BJ (cell line): Measurements from ENCODE around the gene ADCYAP1R1. TPM values are rescaled to one million over a fixed set of nuclear protein-coding genes. Genes with fewer than 3 reads are reported as not detected.

Experiments used
- CTCF ChIA-PET: fragments of 350-600 bp; formaldehyde crosslinking; extraction: SDS; loops from one replicate; lab custom pipeline; 2021; ENCODE audit warnings: antibody characterized with exemption, inconsistent platforms; lab: Yijun Ruan, JAX
- POLR2A ChIA-PET: fragments of 300-600 bp; sonication (Branson Sonifier 250); formaldehyde crosslinking; extraction: SDS; loops from one replicate; lab custom pipeline; 2021; ENCODE audit warnings: antibody characterized with exemption; lab: Charles Lee
- DNase-seq: peaks from one replicate; pipeline ENCODE4 v3.0.0-alpha.2; 2011; ENCODE audit warnings: low read depth
- H3K27me3 ChIP-seq: 2 replicates; pipeline ENCODE4 v1.6.0; 2011; ENCODE audit warnings: low read length; ENCODE audit not compliant: control insufficient read depth, insufficient read depth
- H3K36me3 ChIP-seq: 2 replicates; pipeline ENCODE4 v1.5.1; 2011; ENCODE audit warnings: low read length; ENCODE audit not compliant: control insufficient read depth, insufficient read depth
- H3K4me3 ChIP-seq: 2 replicates; pipeline ENCODE4 v1.5.1; 2011; ENCODE audit warnings: low read depth, mild to moderate bottlenecking, control low read depth, low read length
- polyA plus RNA-seq: library from polyadenylated mRNA; depleted of rRNA; stranded (reverse); fragments of >200 nt; gene quantifications from 2 replicates; pipeline ENCODE4 v1.2.3, GENCODE V29; 2011
- TF ChIP-seq, protein P1 (sequence below): IDR thresholded peaks from 2 replicates; pipeline ENCODE4 v1.5.1; 2011; ENCODE audit warnings: low read depth, mild to moderate bottlenecking, control low read depth, inconsistent platforms, low read length, moderate library complexity; ENCODE audit not compliant: insufficient read depth

The ADCYAP1R1 gene
- polyA plus RNA-seq, 1 experiment, result not detected

DNA sequence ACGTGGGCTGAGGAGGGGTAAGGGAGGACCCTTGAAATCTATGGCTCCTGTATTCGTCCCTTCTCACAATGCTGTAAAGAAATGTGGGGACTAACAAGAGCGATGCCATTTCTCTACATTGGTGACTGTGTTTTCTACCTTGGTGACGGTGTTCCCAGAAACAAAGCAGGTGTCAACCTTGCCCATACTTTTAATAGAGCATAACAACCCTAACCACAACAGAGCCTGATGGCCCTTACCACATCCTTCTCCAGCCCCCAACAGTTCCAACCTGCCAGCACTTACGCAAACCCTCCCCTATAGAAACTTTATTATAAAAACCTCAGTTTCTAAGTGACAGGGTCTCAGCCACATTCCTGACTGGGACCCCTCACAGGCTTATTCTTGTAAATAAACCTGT lies 28.2 kb upstream of the ADCYAP1R1 start:
- ChIA-PET POLR2A (no interaction called here), CTCF (no interaction called here)
- TF ChIP-seq, protein P1, sequence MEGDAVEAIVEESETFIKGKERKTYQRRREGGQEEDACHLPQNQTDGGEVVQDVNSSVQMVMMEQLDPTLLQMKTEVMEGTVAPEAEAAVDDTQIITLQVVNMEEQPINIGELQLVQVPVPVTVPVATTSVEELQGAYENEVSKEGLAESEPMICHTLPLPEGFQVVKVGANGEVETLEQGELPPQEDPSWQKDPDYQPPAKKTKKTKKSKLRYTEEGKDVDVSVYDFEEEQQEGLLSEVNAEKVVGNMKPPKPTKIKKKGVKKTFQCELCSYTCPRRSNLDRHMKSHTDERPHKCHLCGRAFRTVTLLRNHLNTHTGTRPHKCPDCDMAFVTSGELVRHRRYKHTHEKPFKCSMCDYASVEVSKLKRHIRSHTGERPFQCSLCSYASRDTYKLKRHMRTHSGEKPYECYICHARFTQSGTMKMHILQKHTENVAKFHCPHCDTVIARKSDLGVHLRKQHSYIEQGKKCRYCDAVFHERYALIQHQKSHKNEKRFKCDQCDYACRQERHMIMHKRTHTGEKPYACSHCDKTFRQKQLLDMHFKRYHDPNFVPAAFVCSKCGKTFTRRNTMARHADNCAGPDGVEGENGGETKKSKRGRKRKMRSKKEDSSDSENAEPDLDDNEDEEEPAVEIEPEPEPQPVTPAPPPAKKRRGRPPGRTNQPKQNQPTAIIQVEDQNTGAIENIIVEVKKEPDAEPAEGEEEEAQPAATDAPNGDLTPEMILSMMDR, result no peak
- no peak overlapping the region for H3K4me3 ChIP-seq
- H3K36me3 ChIP-seq, result no peaks in the 10 kb centered on the region
- DNase-seq, result no peak
- peaks cover 4% of the 10 kb centered on the region; the same call in 1 of the 2 replicates for H3K27me3 ChIP-seq

DNA sequence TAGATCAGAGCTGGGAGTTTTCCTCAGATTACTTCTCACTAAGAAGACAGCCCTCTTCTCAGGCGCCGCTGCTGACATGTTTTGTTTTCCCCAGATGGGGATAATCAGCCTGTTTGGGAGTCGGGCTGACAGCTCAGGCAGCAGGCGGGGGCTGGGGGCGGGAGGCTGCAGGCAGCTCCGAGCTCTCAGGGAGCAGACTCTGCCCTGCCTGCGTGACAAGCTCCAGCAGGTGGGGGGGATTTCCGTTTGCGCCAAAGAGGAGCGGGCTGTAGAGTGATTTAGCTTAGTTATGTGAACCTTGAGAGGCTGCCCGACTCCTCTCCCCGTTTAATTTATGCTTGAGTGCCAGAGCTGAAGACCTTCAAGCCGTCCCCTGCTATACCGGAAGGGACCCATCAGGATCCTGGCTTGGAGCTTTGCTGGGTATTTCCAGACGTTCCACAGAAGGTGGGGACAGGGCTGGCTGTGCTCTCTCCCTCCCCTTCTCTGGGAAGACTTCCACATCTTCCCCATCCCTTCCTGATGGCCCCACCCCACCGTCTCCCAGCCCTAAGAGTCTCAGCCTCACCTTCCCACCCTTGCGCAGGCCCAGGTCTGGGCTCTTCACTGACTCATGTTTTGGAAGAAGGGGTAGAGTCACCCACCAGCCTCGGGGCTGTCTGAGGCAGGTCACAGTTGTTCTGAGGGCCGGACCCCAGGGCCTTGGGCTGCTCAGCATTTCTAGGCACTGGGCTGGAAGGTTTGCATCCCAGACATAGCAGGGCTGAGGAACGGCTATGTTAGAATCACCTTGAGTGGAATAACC lies 24.7 kb upstream of the ADCYAP1R1 start:
- no peaks in the 10 kb centered on the region for H3K36me3 ChIP-seq
- no peak for DNase-seq
- peaks cover 4% of the 10 kb centered on the region; the same call in 1 of the 2 replicates for H3K27me3 ChIP-seq
- TF ChIP-seq, protein P1, result no peak
- ChIA-PET POLR2A (no interaction called here), CTCF (interaction anchor here (3.5 kb wide), 1 partner anchor 95 kb away, joined by 14 read pairs; no protein-coding TSS in a partner anchor)
- no peak overlapping the region for H3K4me3 ChIP-seq

DNA sequence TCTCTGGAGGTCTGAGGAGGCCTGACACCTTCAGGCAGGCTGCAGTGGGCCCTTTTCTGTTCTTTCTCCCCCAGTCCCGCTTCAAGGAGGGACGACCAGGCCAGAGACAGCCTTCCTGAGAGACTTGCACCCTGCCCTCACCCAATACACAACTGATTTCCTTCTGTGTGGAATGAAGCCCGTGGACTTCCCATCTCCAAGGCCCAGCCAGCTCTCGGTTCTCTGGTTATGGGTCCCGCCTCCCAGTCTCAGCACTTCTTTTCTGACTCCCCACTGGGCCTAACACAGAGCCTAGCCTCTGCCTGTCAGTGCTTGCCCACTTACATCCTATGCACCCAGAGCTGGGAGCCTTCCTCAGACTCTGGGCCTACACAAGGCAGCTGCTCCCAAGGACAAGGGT lies 24.1 kb upstream of the ADCYAP1R1 start:
- peaks cover 4% of the 10 kb centered on the region; the same call in 1 of the 2 replicates for H3K27me3 ChIP-seq
- H3K36me3 ChIP-seq, result no peaks in the 10 kb centered on the region
- TF ChIP-seq, protein P1, result no peak
- no peak for DNase-seq
- H3K4me3 ChIP-seq, result no peak overlapping the region
- ChIA-PET CTCF (interaction anchor here (3.5 kb wide), 1 partner anchor 95 kb away, joined by 14 read pairs; no protein-coding TSS in a partner anchor), POLR2A (no interaction called here)

DNA sequence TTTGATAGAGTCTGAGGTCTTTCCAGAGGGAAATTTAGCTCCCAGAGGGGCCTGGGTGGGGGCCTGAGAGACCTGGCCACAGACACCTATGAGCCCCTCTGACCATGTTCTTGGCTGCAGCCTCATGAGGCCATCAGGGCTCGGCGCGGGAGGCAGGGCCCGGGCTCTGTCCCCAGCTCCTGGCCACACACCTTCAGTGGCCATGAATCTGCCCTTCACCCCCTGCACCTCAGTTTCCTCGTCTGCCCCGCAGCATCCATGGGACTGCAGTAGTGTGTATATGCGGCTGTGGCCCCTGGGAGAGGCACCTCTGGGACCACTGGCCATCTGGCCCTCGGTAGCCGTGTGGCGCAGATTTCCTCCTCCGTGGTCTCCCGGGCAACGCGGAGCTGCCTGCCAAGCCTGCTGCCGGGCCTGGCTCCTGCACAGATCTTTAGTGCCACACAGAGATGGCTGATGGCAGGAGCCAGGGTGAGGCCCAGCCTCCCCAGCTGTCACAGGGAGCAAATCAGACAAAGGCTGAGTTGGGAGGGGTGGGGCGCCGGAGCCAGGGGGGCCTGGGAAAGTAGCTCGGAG lies 23.6 kb upstream of the ADCYAP1R1 start:
- peaks cover 4% of the 10 kb centered on the region; the same call in 1 of the 2 replicates for H3K27me3 ChIP-seq
- TF ChIP-seq, protein P1, result no peak
- POLR2A ChIA-PET, result no interaction called here
- no peak for DNase-seq
- H3K4me3 ChIP-seq, result no peak overlapping the region
- CTCF ChIA-PET, result no interaction called here
- H3K36me3 ChIP-seq, result no peaks in the 10 kb centered on the region
